Measurements from ENCODE around the gene STAM2.
"Not testable (repeated sequence)": the region's sequence is repeated elsewhere in the genome, so short reads cannot be mapped to it uniquely, and the experiment has no call there.

The STAM2 gene

GRCh38 chr2:152175368-152176112, at the start of gene STAM2:
Gene STAM2 (minus strand): TSS chr2:152175763. CDS start chr2:152175642, 121 bp downstream.
- peak; percentile 90 to 91 for DNase-seq (ENCODE audit: low read depth in 2 of 2)

DNA sequence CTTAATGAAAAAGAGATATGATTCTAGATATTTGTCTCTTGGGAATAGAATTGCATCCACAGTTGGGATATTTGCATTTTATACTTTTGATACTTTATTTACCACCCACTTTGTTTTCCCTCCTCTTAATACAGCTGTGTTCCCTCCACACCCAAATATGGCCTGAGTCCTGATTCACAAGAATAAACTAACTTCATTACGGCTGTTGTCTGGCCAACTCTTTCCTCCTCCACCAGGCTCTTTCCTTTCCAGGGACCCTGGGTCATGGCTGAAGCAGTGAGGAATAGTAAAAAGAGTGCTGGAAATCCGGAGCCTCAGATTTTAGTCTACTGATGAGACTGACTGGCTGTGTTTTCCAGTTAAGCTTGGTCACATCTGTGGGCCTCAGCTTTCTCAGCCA, 48.4 kb upstream of the STAM2 start:
- DNase-seq (ENCODE audit: low read depth in 2 of 2): no peak

DNA sequence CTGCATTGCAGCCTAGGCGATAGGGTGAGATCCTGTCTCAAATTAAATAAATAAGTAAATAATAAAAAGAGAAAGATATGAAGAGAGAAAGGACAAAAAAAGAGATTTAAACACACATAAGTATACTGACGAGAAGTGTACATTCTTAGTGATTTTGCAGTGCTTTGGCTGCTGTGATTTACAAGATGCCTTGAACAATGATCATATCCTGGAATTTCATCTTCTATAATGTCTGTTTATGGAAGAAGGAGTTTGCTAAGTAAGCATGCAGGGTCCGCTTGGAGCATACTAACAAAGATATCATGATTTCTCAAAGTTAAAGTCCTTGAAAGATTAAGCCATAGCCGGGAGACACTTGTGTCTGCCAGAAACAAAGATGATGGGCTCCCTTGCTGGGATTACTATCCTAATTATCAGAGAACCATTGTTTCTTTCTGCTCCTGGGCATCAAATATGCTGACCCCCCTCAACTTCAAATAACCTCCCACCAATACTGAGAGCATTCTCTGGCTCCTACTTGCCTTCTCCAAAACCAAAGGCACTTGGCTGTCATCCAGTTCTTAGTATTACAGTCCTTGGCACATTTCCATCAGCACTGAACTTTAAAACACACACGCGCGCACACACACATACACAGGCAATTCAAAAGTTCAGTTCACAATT, 47.5 kb upstream of the STAM2 start:
- DNase-seq (ENCODE audit: low read depth in 2 of 2): no peak

- DNase-seq (ENCODE audit: low read depth in 2 of 2): no peak
Observed at GRCh38 chr2:152221839-152222238, 46.3 kb upstream of the STAM2 start.

GRCh38 chr2:152219077-152219828, 43.7 kb upstream of the STAM2 start:
- no peak for DNase-seq (ENCODE audit: low read depth in 2 of 2)

DNA sequence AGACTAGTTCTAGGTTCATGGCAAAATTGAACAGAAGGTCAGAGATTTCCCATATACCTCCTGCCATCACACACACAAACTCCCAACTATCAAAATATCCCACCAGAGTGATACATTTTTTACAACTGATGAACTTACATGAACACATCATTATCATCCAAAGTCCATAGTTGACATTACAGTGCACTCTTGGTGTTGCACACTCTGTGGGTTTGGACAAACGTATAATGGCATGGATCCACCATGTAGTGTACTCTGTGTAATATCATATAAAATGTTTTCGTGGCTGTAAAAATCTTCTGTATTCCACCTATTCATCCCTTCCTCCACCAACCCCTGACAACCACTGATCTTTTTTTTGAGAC, 25.9 kb upstream of the STAM2 start:
- DNase-seq (ENCODE audit: low read depth in 2 of 2): no peak

GRCh38 chr2:152200565-152201465, 25.3 kb upstream of the STAM2 start:
- DNase-seq (ENCODE audit: low read depth in 2 of 2): peak in 1 of 2 experiments; percentile 17

DNA sequence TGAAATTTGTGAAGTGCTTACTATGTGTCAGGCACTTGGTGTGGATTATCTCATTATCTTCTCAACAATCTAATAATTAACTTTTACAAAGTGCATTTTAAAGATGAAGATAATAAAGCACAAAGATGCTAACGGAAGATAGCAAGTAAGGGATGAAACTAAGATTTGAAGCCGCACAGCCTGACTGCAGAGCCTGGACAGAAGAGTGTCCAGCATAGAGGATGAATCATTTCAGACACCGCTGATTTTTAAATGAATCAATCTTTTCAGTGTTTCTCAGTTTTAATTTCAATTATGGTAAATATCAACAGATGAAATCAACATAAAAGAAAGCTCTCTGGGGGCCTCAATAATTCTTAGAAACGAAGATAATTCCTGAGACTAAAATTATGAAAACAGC, 24.5 kb upstream of the STAM2 start:
- no peak for DNase-seq (ENCODE audit: low read depth in 2 of 2)

- no peak for DNase-seq (ENCODE audit: low read depth in 2 of 2)
Observed at GRCh38 chr2:152198499-152198898, 22.9 kb upstream of the STAM2 start.

GRCh38 chr2:152197508-152198284, 22.1 kb upstream of the STAM2 start:
- DNase-seq (ENCODE audit: low read depth in 2 of 2): not testable (repeated sequence)

DNA sequence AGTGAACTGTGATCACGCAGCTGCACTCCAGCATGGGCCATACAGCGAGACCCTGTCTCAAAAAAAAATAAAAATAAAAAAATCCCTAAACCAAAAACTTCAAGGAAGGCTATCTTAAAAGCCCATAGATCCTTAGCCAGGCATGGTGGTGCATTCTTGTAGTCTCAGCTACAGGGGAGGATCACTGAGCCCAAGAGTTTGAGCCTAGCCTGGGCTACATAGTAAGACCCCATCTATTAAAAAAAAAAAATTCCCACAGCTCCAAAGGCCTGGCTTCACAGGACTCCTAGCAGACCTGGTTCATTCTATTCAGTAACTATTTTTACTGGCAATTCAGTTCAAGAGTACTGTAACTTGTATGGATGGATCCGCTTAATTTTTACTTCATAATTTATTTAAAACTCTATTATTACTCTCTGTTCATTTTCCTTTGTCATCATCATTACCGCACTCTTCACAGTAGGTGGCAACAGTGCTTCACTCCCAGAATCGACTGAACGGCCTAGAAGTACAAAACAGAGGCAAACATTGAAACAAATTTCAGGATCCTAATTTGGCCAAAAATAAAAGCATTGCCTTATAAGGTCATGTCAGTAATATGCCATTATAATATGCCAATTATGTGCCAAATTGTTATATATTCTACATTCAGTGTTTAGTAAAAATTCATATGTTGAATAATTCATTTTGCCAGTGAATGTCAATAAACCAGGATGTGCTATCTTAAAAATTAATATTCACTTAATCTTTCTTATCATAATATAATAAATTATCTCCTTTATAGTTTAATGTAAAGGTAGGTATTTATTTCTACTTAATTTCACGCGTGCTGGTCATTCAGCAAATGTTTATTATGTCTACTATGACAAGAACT, 14.3 kb upstream of the STAM2 start:
- no peak for DNase-seq (ENCODE audit: low read depth in 2 of 2)

- not testable (repeated sequence) for DNase-seq (ENCODE audit: low read depth in 2 of 2)
Observed at GRCh38 chr2:152186808-152187207, 11.2 kb upstream of the STAM2 start.

DNA sequence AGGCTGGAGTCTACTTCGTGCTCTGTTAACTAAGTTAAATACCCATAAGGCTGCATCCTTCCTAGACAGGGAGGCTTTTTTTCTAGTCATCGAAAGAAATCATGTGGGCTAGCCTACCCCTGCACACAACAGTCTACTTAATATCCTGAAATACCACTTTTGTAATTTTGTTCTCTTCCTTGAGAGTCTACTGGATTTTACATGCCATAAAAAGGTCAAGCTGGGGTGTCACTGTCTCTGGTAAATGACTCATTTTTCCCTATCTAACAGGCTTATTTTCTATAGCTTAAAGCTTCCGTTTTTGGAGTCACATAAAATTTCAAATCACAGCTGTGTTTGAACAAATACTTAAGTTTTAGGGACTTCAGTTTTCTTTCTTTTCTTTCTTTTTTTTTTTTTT, 10.7 kb upstream of the STAM2 start:
- DNase-seq (ENCODE audit: low read depth in 2 of 2): no peak

GRCh38 chr2:152183401-152184073, 8.0 kb upstream of the STAM2 start:
- DNase-seq (ENCODE audit: low read depth in 2 of 2): no peak

GRCh38 chr2:152177667-152178066, 2.1 kb upstream of the STAM2 start:
- not testable (repeated sequence) for DNase-seq (ENCODE audit: low read depth in 2 of 2)

- DNase-seq (ENCODE audit: low read depth in 2 of 2): no peak
Observed at GRCh38 chr2:152176113-152176714, 651 bp upstream of the STAM2 start.

- DNase-seq (ENCODE audit: low read depth in 2 of 2): no peak
Observed at GRCh38 chr2:152175012-152175367, 573 bp downstream of the STAM2 start.

- no peak for DNase-seq (ENCODE audit: low read depth in 2 of 2)
Observed at GRCh38 chr2:152174574-152174973, 989 bp downstream of the STAM2 start.

DNA sequence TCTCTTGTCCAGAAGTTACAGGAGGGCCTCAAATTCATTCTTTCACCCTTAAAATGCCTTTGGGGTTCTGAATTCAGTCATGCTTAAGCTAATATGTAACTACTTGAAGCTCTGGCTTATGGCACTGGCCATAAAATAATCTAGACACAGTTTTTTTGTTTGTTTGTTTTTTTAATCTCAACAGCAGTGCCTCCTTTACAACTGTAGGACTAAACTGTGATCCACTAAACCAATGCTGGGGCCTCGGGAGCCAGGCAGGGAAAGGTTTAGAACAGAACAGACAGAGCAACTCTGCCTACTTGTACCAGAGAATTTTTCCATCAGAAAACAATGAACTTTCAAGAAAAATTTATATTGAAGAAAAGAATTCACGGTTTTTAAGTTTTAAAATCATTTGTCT, 1.7 kb downstream of the STAM2 start:
- no peak for DNase-seq (ENCODE audit: low read depth in 2 of 2)

Data from stimulated activated CD4-positive, alpha-beta T cell treated with anti-CD3 and anti-CD28 coated beads, Interleukin-12 subunit alpha, Interleukin-12 subunit beta, amount 100 ng/mL, for 24 hours (primary cell).